Astrocyte of the cerebellum (primary cell): ENCODE measurements around the gene STPG3.

ENCODE experiments used
- DNase-seq: peaks from one replicate; pipeline ENCODE4 v3.0.0-alpha.2; 2011; ENCODE audit warnings: low read depth
- H3K4me3 ChIP-seq: 2 replicates; pipeline ENCODE4 v1.5.1; 2011; ENCODE audit warnings: mild to moderate bottlenecking, low read depth, low read length, moderate library complexity
- in situ Hi-C: cut with HindIII; loops from 2 replicates; pipeline ENCODE4 v1.10.0; 2017; ENCODE audit warnings: low sequenced_read_pairs
- TF ChIP-seq, protein P1 (sequence below): IDR thresholded peaks from 2 replicates; pipeline ENCODE4 v1.5.1; 2012; ENCODE audit warnings: low read length, low read depth, moderate library complexity, mild to moderate bottlenecking; ENCODE audit errors: missing control alignments

The STPG3 gene

GRCh38 chr9:137233143-137233980 lies 17.7 kb upstream of the STPG3 start:
- TF ChIP-seq, protein P1, sequence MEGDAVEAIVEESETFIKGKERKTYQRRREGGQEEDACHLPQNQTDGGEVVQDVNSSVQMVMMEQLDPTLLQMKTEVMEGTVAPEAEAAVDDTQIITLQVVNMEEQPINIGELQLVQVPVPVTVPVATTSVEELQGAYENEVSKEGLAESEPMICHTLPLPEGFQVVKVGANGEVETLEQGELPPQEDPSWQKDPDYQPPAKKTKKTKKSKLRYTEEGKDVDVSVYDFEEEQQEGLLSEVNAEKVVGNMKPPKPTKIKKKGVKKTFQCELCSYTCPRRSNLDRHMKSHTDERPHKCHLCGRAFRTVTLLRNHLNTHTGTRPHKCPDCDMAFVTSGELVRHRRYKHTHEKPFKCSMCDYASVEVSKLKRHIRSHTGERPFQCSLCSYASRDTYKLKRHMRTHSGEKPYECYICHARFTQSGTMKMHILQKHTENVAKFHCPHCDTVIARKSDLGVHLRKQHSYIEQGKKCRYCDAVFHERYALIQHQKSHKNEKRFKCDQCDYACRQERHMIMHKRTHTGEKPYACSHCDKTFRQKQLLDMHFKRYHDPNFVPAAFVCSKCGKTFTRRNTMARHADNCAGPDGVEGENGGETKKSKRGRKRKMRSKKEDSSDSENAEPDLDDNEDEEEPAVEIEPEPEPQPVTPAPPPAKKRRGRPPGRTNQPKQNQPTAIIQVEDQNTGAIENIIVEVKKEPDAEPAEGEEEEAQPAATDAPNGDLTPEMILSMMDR, result no peak
- in situ Hi-C loops, result no loop called here
- H3K4me3 ChIP-seq, result no peak overlapping the region
- no peak for DNase-seq

DNA sequence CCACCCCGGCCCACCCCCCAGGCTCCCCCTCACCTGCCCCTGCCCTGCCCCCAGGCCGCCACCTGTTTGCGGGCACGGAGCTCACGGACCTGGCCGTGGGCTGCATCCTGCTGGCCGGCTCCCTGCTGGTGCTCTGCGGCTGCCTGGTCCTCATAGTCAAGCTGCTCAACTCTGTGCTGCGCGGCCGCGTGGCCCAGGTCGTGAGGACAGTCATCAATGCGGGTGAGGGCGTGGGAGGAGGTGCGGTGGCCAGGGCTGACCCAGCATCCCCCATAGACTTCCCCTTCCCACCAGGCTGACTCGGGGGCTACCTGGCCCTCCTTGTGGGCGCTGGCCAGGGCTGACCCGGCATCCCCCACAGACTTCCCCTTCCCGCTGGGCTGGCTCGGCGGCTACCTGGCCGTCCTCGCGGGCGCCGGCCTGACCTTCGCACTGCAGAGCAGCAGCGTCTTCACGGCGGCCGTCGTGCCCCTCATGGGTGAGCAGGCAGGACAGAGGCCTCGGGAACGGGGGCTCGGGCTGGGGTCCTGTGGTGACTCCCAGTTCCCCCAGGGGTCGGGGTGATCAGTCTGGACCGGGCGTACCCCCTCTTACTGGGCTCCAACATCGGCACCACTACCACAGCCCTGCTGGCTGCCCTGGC lies 16.9 kb upstream of the STPG3 start:
- no peak for DNase-seq
- no peak overlapping the region for H3K4me3 ChIP-seq
- in situ Hi-C loops, result no loop called here
- TF ChIP-seq, protein P1, result no peak

- no peak overlapping the region for H3K4me3 ChIP-seq
- TF ChIP-seq, protein P1, result no peak
- in situ Hi-C loops, result no loop called here
- no peak for DNase-seq
Observed at GRCh38 chr9:137234758-137235423, 16.2 kb upstream of the STPG3 start.

DNA sequence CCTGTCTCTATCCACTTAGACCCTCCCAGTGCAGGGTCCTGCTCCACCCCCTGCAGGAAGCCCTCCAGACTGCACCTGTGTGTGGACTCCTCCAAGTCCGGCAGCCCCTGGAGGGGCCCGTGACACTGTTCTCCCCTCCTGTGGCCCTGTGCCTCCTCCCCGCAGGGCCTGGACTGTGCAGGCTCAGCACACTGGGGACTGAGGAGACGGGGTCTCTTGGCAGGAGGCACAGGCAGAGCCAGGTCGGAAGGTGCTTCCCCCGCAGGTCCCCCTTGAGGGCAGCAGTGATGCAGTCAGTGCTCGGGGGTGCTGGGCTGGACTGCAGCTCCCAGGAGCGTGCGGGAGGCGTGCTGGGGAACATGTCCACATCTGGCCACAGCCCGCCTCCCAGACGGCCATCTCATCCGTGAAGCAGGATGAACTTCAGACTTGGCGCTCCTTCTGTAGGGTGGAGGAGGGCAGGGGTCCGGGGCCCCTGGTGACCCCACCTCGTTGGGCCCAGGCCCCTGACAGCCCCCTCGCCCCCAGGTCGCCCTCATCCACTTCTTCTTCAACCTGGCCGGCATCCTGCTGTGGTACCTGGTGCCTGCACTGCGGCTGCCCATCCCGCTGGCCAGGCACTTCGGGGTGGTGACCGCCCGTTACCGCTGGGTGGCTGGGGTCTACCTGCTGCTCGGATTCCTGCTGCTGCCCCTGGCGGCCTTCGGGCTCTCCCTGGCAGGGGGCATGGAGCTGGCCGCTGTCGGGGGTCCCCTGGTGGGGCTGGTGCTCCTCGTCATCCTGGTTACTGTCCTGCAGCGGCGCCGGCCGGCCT lies 15.5 kb upstream of the STPG3 start:
- no peak overlapping the region for H3K4me3 ChIP-seq
- no peak for DNase-seq
- TF ChIP-seq, protein P1, result no peak
- in situ Hi-C loops, result no loop called here

GRCh38 chr9:137236238-137236935 lies 14.7 kb upstream of the STPG3 start:
- H3K4me3 ChIP-seq, result no peak overlapping the region
- in situ Hi-C loops, result no loop called here
- TF ChIP-seq, protein P1, result peak; percentile 98
- DNase-seq, result peak; percentile 50
